Gastrocnemius medialis (tissue), 4 donors: ENCODE data around the gene STK4.

ENCODE experiments used
- CTCF ChIP-seq, 5 experiments: fragments of 450-650 bp in 3 of 5; fragments of 200-600 bp in 2 of 5; sonication (generic) in 2 of 5; IDR thresholded peaks in 4 of 5; conservative IDR thresholded peaks in 1 of 5; 1 replicate in 4 of 5; 2 replicates in 1 of 5; pipeline ENCODE4 v1.5.1; 2016 to 2019; ENCODE audit warnings: antibody characterized with exemption in 5 of 5, mild to moderate bottlenecking in 3 of 5, moderate library complexity in 3 of 5
- POLR2A ChIP-seq, 2 donors: fragments of 450-650 bp; IDR thresholded peaks; one replicate each; pipeline ENCODE4 v1.6.1; 2017; ENCODE audit warnings: antibody characterized with exemption in 2 of 2, mild to moderate bottlenecking in 2 of 2, moderate library complexity in 2 of 2

- TF ChIP-seq CTCF (IDR thresholded peaks at IDR 0.05 in 4 of 5, conservative IDR thresholded peaks at IDR 0.05 in 1 of 5) (no peak), POLR2A (IDR thresholded peaks at IDR 0.05) (no peak)
Observed at GRCh38 chr20:45111285-45111684, 145.0 kb downstream of the STK4 start.
